GM08714 (cell line): ENCODE measurements around the gene ZNF280B.
"Not testable (repeated sequence)": the region's sequence is repeated elsewhere in the genome, so short reads cannot be mapped to it uniquely, and the experiment has no call there.

Source experiments
- H3K4me3 ChIP-seq: fragments of 200-500 bp; sonication (Bioruptor generic); 2 replicates; pipeline ENCODE4 v1.5.1; 2014; ENCODE audit warnings: mild to moderate bottlenecking, low read length, inconsistent platforms
- ZNF274 ChIP-seq: IDR thresholded peaks from 2 replicates; pipeline ENCODE4 v1.6.1; 2012; ENCODE audit warnings: mild to moderate bottlenecking, low read depth, low read length

ZNF280B gene

GRCh38 chr22:22469527-22469926, 39.0 kb downstream of the ZNF280B start:
- TF ChIP-seq ZNF274 = no peak
- H3K4me3 ChIP-seq = no peak overlapping the region

GRCh38 chr22:22468794-22469469, 39.6 kb downstream of the ZNF280B start:
- not testable (repeated sequence) for H3K4me3 ChIP-seq

- TF ChIP-seq ZNF274 = no peak
- no peak overlapping the region for H3K4me3 ChIP-seq
Measured at GRCh38 chr22:22467112-22467511, 41.4 kb downstream of the ZNF280B start.

- no peak overlapping the region for H3K4me3 ChIP-seq
- TF ChIP-seq ZNF274 = no peak
Measured at GRCh38 chr22:22465782-22466181, 42.8 kb downstream of the ZNF280B start.

- no peak overlapping the region for H3K4me3 ChIP-seq
- TF ChIP-seq ZNF274 = no peak
Measured at GRCh38 chr22:22465094-22465602, 43.4 kb downstream of the ZNF280B start.

- TF ChIP-seq ZNF274 = no peak
Measured at GRCh38 chr22:22464541-22465054, 43.9 kb downstream of the ZNF280B start.

GRCh38 chr22:22463855-22464540, 44.5 kb downstream of the ZNF280B start:
- TF ChIP-seq ZNF274 = no peak
- H3K4me3 ChIP-seq = no peak overlapping the region

More at GRCh38 chr22:22464541-22465054, 43.9 kb downstream of the ZNF280B start:
- no peak overlapping the region for H3K4me3 ChIP-seq

GRCh38 chr22:22462813-22463567, 45.6 kb downstream of the ZNF280B start:
- TF ChIP-seq ZNF274 = no peak
- H3K4me3 ChIP-seq = no peak overlapping the region

- no peak overlapping the region for H3K4me3 ChIP-seq
- TF ChIP-seq ZNF274 = no peak
Measured at GRCh38 chr22:22461583-22461982, 47.0 kb downstream of the ZNF280B start.

- H3K4me3 ChIP-seq = no peak overlapping the region
- no peak for TF ChIP-seq ZNF274
Measured at GRCh38 chr22:22461111-22461510, 47.4 kb downstream of the ZNF280B start.

- TF ChIP-seq ZNF274 = no peak
- no peak overlapping the region for H3K4me3 ChIP-seq
Measured at GRCh38 chr22:22460635-22461034, 47.9 kb downstream of the ZNF280B start.

- no peak for TF ChIP-seq ZNF274
- no peak overlapping the region for H3K4me3 ChIP-seq
Measured at GRCh38 chr22:22460060-22460459, 48.5 kb downstream of the ZNF280B start.

- no peak for TF ChIP-seq ZNF274
- no peak overlapping the region for H3K4me3 ChIP-seq
Measured at GRCh38 chr22:22458896-22459588, 49.5 kb downstream of the ZNF280B start.

- H3K4me3 ChIP-seq = no peak overlapping the region
- no peak for TF ChIP-seq ZNF274
Measured at GRCh38 chr22:22458387-22458786, 50.2 kb downstream of the ZNF280B start.
